ENCODE measurements around the gene LIN52.

Gene LIN52

GRCh38 chr14:74195623-74196022 is 110.9 kb downstream of the LIN52 start:
- DNase-seq = no peak

- no peak for DNase-seq
Measured at GRCh38 chr14:74198441-74199234, 113.9 kb downstream of the LIN52 start.

GRCh38 chr14:74202113-74202512 is 117.4 kb downstream of the LIN52 start:
- DNase-seq = no peak

- DNase-seq = no peak
Measured at GRCh38 chr14:74203639-74204038, 118.9 kb downstream of the LIN52 start.

GRCh38 chr14:74204491-74204890 is 119.7 kb downstream of the LIN52 start:
- peak; percentile 10 for DNase-seq

- DNase-seq = no peak
Measured at GRCh38 chr14:74205882-74206281, 121.1 kb downstream of the LIN52 start.

GRCh38 chr14:74207943-74208342 is 123.2 kb downstream of the LIN52 start:
- DNase-seq = no peak

GRCh38 chr14:74208642-74209041 is 123.9 kb downstream of the LIN52 start:
- DNase-seq = no peak

- no peak for DNase-seq
Measured at GRCh38 chr14:74211945-74212580, 127.3 kb downstream of the LIN52 start.

GRCh38 chr14:74213907-74214803 is 129.4 kb downstream of the LIN52 start:
- DNase-seq = no peak

GRCh38 chr14:74216671-74217070 is 131.9 kb downstream of the LIN52 start:
- DNase-seq = no peak

- peak; percentile 64 for DNase-seq
Measured at GRCh38 chr14:74217672-74218448, 133.1 kb downstream of the LIN52 start.

GRCh38 chr14:74218462-74218861 is 133.7 kb downstream of the LIN52 start:
- no peak for DNase-seq

GRCh38 chr14:74219277-74220205 is 134.8 kb downstream of the LIN52 start:
- DNase-seq = no peak

- no peak for DNase-seq
Measured at GRCh38 chr14:74220991-74221390, 136.2 kb downstream of the LIN52 start.

- no peak for DNase-seq
Measured at GRCh38 chr14:74221741-74222140, 137.0 kb downstream of the LIN52 start.

GRCh38 chr14:74223016-74223415 is 138.3 kb downstream of the LIN52 start:
- DNase-seq = no peak

GRCh38 chr14:74231784-74232183 is 147.0 kb downstream of the LIN52 start:
- no peak for DNase-seq

GRCh38 chr14:74235017-74235416 is 150.3 kb downstream of the LIN52 start:
- DNase-seq = no peak

GRCh38 chr14:74237441-74237840 is 152.7 kb downstream of the LIN52 start:
- DNase-seq = no peak
